DMS53 treated with DMSO at 0.1 percent for 48 hours (cell line): ENCODE results near the gene MUC5AC.

Source experiments
- DNase-seq: peaks from one replicate; lab custom pipeline; 2025; ENCODE audit not compliant: unreplicated experiment; lab: John Stamatoyannopoulos, UW

The MUC5AC gene

GRCh38 chr11:1121813-1122663 is 35.7 kb upstream of the MUC5AC start:
- no peak for DNase-seq

GRCh38 chr11:1122664-1123002 is 35.1 kb upstream of the MUC5AC start:
- DNase-seq = no peak

- no peak for DNase-seq
These were observed 33.8 kb upstream of the MUC5AC start for GRCh38 chr11:1123970-1124369.

GRCh38 chr11:1125803-1126202 is 31.9 kb upstream of the MUC5AC start:
- no peak for DNase-seq

- no peak for DNase-seq
These were observed 31.2 kb upstream of the MUC5AC start for GRCh38 chr11:1126491-1126926.

GRCh38 chr11:1126935-1127663 is 30.7 kb upstream of the MUC5AC start:
- DNase-seq = no peak

- no peak for DNase-seq
These were observed 30.0 kb upstream of the MUC5AC start for GRCh38 chr11:1127664-1128162.

- DNase-seq = no peak
These were observed 29.2 kb upstream of the MUC5AC start for GRCh38 chr11:1128311-1129142.

- DNase-seq = no peak
These were observed 28.6 kb upstream of the MUC5AC start for GRCh38 chr11:1129143-1129610.

- no peak for DNase-seq
These were observed 28.1 kb upstream of the MUC5AC start for GRCh38 chr11:1129611-1130160.

- no peak for DNase-seq
These were observed 27.3 kb upstream of the MUC5AC start for GRCh38 chr11:1130276-1131032.

GRCh38 chr11:1131033-1131911 is 26.5 kb upstream of the MUC5AC start:
- DNase-seq = no peak

- DNase-seq = no peak
These were observed 22.8 kb upstream of the MUC5AC start for GRCh38 chr11:1134848-1135445.

- DNase-seq = no peak
These were observed 19.7 kb upstream of the MUC5AC start for GRCh38 chr11:1138097-1138496.

GRCh38 chr11:1139441-1140083 is 18.2 kb upstream of the MUC5AC start:
- no peak for DNase-seq

GRCh38 chr11:1140642-1141490 is 16.9 kb upstream of the MUC5AC start:
- DNase-seq = no peak

GRCh38 chr11:1146365-1146764 is 11.4 kb upstream of the MUC5AC start:
- DNase-seq = no peak
